ENCODE results near the gene PSMD2.

PSMD2 gene

DNA sequence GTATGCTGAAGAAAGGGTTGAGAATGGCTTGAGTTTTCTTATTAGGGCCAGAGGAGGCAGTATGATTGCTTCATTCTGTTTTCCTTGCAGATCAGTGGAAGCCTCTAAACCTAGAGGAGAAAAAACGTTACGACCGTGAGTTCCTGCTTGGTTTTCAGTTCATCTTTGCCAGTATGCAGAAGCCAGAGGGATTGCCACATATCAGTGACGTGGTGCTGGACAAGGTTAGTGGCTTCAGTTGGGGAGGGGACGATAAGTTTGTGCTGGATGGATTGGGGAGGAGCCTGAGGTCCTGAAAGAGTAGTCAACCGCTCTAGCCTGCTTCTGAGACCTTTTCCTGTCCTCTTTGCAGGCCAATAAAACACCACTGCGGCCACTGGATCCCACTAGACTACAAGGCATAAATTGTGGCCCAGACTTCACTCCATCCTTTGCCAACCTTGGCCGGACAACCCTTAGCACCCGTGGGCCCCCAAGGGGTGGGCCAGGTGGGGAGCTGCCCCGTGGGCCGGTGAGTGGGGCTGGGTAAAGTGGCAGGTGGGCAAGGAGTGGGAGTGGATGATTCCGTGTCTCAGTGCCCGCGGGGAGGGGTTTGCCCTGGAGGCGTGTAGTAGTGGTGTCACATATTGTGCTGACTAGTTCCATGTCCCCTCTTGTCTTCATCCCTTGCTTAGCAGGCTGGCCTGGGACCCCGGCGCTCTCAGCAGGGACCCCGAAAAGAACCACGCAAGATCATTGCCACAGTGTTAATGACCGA is 23.9 kb downstream of the PSMD2 start:
- no peak for TF ChIP-seq CTCF (IDR thresholded peaks at IDR 0.05; ENCODE audit: insufficient read depth, low read length, poor library complexity, severe bottlenecking)
- H3K36me3 ChIP-seq (ENCODE audit: control insufficient read depth, insufficient read depth, low read length), result peaks cover 69% of the 10 kb centered on the region
- H3K4me3 ChIP-seq (replicated peaks; ENCODE audit: low read depth, low read length), result no peak overlapping the region
- no peak for DNase-seq (ENCODE audit: extremely low read depth, insufficient read length)
- H3K27me3 ChIP-seq (replicated peaks; ENCODE audit: control insufficient read depth, insufficient read depth, low read length), result no peaks in the 10 kb centered on the region

GRCh38 chr3:184323696-184324095 is 24.7 kb downstream of the PSMD2 start:
- no peak overlapping the region for H3K4me3 ChIP-seq (replicated peaks; ENCODE audit: low read depth, low read length)
- TF ChIP-seq CTCF (IDR thresholded peaks at IDR 0.05; ENCODE audit: insufficient read depth, low read length, poor library complexity, severe bottlenecking), result no peak
- DNase-seq (ENCODE audit: extremely low read depth, insufficient read length), result no peak
- peaks cover 73% of the 10 kb centered on the region for H3K36me3 ChIP-seq (ENCODE audit: control insufficient read depth, insufficient read depth, low read length)
- no peaks in the 10 kb centered on the region for H3K27me3 ChIP-seq (replicated peaks; ENCODE audit: control insufficient read depth, insufficient read depth, low read length)

DNA sequence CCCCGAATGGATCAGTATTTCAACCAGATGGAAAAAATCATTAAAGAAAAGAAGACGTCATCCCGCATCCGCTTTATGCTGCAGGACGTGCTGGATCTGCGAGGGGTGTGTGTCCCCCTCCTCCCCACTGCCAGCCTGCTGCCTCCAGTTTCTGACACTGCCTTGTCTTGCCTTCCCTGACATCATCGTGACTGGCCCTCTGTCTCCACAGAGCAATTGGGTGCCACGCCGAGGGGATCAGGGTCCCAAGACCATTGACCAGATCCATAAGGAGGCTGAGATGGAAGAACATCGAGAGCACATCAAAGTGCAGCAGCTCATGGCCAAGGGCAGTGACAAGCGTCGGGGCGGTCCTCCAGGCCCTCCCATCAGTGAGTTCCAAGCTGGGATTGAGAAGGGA is 26.2 kb downstream of the PSMD2 start:
- Histone ChIP-seq H3K27me3 (replicated peaks; ENCODE audit: control insufficient read depth, insufficient read depth, low read length) (no peaks in the 10 kb centered on the region), H3K36me3 (ENCODE audit: control insufficient read depth, insufficient read depth, low read length) (peaks cover 69% of the 10 kb centered on the region), H3K4me3 (replicated peaks; ENCODE audit: low read depth, low read length) (no peak overlapping the region)
- no peak for DNase-seq (ENCODE audit: extremely low read depth, insufficient read length)
- TF ChIP-seq CTCF (IDR thresholded peaks at IDR 0.05; ENCODE audit: insufficient read depth, low read length, poor library complexity, severe bottlenecking), result no peak

GRCh38 chr3:184325715-184326369 is 26.8 kb downstream of the PSMD2 start:
- no peak for TF ChIP-seq CTCF (IDR thresholded peaks at IDR 0.05; ENCODE audit: insufficient read depth, low read length, poor library complexity, severe bottlenecking)
- no peak overlapping the region for H3K4me3 ChIP-seq (replicated peaks; ENCODE audit: low read depth, low read length)
- DNase-seq (ENCODE audit: extremely low read depth, insufficient read length), result no peak
- no peaks in the 10 kb centered on the region for H3K27me3 ChIP-seq (replicated peaks; ENCODE audit: control insufficient read depth, insufficient read depth, low read length)
- peaks cover 65% of the 10 kb centered on the region for H3K36me3 ChIP-seq (ENCODE audit: control insufficient read depth, insufficient read depth, low read length)

- no peak for DNase-seq (ENCODE audit: extremely low read depth, insufficient read length)
- Histone ChIP-seq H3K36me3 (ENCODE audit: control insufficient read depth, insufficient read depth, low read length) (peaks cover 65% of the 10 kb centered on the region), H3K4me3 (replicated peaks; ENCODE audit: low read depth, low read length) (no peak overlapping the region), H3K27me3 (replicated peaks; ENCODE audit: control insufficient read depth, insufficient read depth, low read length) (no peaks in the 10 kb centered on the region)
- TF ChIP-seq CTCF (IDR thresholded peaks at IDR 0.05; ENCODE audit: insufficient read depth, low read length, poor library complexity, severe bottlenecking), result no peak
These were observed 28.1 kb downstream of the PSMD2 start for GRCh38 chr3:184327171-184327570.
